ENCODE measurements around the gene SLC16A8. TPM values are rescaled to one million over a fixed set of nuclear protein-coding genes. Genes with fewer than 3 reads are reported as not detected.
A peak's percentile ranks its signal among the peaks of the same experiment; 100 is the strongest.

SLC16A8 gene
- total and polyA plus RNA-seq, 2 of the 13 experiments (the other 11 are each of a cell fraction or from before 2014, with no cell fraction given), result not detected

DNA sequence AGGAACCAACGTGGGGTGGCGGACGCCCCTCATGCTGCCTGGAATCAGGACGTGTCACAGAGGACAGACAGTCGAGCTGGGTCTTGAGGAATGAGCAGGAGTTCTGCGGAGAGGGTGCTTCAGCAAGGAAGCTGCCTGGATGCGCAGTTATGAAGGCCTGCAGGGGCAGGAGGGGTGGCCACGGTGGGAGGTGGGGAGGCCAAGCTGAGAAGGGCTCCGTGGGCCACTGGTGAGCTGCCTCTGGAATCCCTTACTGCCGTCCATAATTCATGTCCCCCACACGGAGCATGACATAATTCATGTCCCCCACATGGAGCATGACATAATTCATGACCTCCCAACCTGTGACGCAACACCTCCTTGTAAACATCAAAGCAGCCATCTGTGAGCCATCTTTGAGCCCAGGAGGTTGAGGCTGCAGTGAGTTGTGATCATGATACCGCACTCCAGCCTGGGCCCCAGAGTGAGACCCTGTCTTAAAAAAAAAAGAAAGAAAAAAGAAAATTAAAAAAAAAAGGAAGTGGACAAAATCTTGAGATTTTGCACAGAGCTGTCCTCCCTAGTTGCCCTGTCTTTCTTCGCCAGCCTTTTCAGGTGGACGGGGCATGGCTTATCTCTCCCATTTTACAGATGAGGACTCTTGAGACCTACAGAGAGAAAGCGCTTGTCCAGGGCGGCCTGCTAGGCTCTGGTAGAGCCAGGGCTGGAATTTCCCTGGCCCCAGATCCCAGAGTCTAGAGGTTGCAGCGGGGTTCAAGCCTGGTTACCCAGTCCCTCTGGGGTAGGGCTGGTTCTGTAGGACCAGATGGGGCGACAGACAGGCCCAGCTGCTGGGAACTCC lies 51.1 kb downstream of the SLC16A8 start (continued):
- TF ChIP-seq NR2C2 (CRISPR knock-in tag; IDR thresholded peaks at IDR 0.05; ENCODE audit: borderline replicate concordance) (peak; percentile 56; the same call in 1 of the 2 replicates), SRF (IDR thresholded peaks at IDR 0.05; ENCODE audit: low read depth, low read length) (no peak), HOXA3 (CRISPR knock-in tag; IDR thresholded peaks at IDR 0.05) (peak; percentile 82), SAP130 (CRISPR knock-in tag; IDR thresholded peaks at IDR 0.05; ENCODE audit: low read depth) (peak; percentile 57), SOX5 (CRISPR knock-in tag; IDR thresholded peaks at IDR 0.05; ENCODE audit: borderline replicate concordance) (peak; percentile 48; the same call in 1 of the 2 replicates), CREM (IDR thresholded peaks at IDR 0.05) (peak; percentile 23; the same call in 1 of the 2 replicates), CREM (CRISPR knock-in tag; IDR thresholded peaks at IDR 0.05) (no peak), SP4 (CRISPR knock-in tag; IDR thresholded peaks at IDR 0.05) (0 out of 2 replicates have a peak, but pooled peaks have one; percentile 20), GATAD2A (CRISPR knock-in tag; IDR thresholded peaks at IDR 0.05) (peak; percentile 74), SPEN (CRISPR knock-in tag; IDR thresholded peaks at IDR 0.05; ENCODE audit: low read depth) (no peak), ERF (CRISPR knock-in tag; IDR thresholded peaks at IDR 0.05) (peak; percentile 33; the same call in 1 of the 2 replicates), ZBTB21 (CRISPR knock-in tag; IDR thresholded peaks at IDR 0.05) (peak; percentile 91), AKAP8 (CRISPR knock-in tag; IDR thresholded peaks at IDR 0.05) (no peak), ZBTB7B (CRISPR knock-in tag; IDR thresholded peaks at IDR 0.05) (0 out of 2 replicates have a peak, but pooled peaks have one; percentile 35), MAFK (conservative IDR thresholded peaks at IDR 0.05 in 1 of 2, IDR thresholded peaks at IDR 0.05 in 1 of 2; ENCODE audit: low read length in 2 of 2) (no peak), NR2F2 (IDR thresholded peaks at IDR 0.05; ENCODE audit: borderline replicate concordance, low read depth) (peak; percentile 82), NR2F1 (CRISPR knock-in tag; IDR thresholded peaks at IDR 0.05) (peak; percentile 82 to 95), YY1 (IDR thresholded peaks at IDR 0.05; ENCODE audit: insufficient read depth, insufficient replicate concordance, low read depth, low read length) (peak; percentile 24), HHEX (CRISPR knock-in tag; IDR thresholded peaks at IDR 0.05) (no peak), ZNF501 (CRISPR knock-in tag; IDR thresholded peaks at IDR 0.05) (0 out of 2 replicates have a peak, but pooled peaks have one; percentile 44), HNRNPLL (IDR thresholded peaks at IDR 0.05; ENCODE audit: low read depth, low read length, poor library complexity, severe bottlenecking) (no peak)
- TF ChIP-seq, protein P1, sequence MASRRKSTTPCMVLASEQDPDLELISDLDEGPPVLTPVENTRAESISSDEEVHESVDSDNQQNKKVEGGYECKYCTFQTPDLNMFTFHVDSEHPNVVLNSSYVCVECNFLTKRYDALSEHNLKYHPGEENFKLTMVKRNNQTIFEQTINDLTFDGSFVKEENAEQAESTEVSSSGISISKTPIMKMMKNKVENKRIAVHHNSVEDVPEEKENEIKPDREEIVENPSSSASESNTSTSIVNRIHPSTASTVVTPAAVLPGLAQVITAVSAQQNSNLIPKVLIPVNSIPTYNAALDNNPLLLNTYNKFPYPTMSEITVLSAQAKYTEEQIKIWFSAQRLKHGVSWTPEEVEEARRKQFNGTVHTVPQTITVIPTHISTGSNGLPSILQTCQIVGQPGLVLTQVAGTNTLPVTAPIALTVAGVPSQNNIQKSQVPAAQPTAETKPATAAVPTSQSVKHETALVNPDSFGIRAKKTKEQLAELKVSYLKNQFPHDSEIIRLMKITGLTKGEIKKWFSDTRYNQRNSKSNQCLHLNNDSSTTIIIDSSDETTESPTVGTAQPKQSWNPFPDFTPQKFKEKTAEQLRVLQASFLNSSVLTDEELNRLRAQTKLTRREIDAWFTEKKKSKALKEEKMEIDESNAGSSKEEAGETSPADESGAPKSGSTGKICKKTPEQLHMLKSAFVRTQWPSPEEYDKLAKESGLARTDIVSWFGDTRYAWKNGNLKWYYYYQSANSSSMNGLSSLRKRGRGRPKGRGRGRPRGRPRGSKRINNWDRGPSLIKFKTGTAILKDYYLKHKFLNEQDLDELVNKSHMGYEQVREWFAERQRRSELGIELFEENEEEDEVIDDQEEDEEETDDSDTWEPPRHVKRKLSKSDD (CRISPR knock-in tag; IDR thresholded peaks at IDR 0.05; ENCODE audit: low read depth), result 0 out of 2 replicates have a peak, but pooled peaks have one; percentile 37
- TF ChIP-seq, protein P2, sequence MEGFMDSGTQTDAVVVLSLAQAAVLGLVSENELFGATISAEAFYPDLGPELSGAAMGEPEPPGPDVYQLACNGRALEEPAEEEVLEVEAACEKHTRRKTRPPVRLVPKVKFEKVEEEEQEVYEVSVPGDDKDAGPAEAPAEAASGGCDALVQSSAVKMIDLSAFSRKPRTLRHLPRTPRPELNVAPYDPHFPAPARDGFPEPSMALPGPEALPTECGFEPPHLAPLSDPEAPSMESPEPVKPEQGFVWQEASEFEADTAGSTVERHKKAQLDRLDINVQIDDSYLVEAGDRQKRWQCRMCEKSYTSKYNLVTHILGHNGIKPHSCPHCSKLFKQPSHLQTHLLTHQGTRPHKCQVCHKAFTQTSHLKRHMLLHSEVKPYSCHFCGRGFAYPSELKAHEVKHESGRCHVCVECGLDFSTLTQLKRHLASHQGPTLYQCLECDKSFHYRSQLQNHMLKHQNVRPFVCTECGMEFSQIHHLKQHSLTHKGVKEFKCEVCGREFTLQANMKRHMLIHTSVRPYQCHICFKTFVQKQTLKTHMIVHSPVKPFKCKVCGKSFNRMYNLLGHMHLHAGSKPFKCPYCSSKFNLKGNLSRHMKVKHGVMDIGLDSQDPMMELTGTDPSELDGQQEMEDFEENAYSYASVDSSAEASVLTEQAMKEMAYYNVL (CRISPR knock-in tag; IDR thresholded peaks at IDR 0.05; ENCODE audit: borderline replicate concordance), result no peak
- TF ChIP-seq, protein P3, sequence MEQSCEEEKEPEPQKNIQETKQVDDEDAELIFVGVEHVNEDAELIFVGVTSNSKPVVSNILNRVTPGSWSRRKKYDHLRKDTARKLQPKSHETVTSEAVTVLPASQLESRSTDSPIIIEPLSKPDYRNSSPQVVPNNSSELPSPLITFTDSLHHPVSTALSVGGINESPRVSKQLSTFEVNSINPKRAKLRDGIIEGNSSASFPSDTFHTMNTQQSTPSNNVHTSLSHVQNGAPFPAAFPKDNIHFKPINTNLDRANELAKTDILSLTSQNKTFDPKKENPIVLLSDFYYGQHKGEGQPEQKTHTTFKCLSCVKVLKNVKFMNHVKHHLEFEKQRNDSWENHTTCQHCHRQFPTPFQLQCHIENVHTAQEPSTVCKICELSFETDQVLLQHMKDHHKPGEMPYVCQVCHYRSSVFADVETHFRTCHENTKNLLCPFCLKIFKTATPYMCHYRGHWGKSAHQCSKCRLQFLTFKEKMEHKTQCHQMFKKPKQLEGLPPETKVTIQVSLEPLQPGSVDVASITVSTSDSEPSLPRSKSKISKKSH (CRISPR knock-in tag; IDR thresholded peaks at IDR 0.05; ENCODE audit: borderline replicate concordance), result no peak
